Right lobe of liver (tissue), 6 donors: ENCODE measurements around the gene ZNF157. TPM values are rescaled to one million over a fixed set of nuclear protein-coding genes. Genes with fewer than 3 reads are reported as not detected.

Experiments
- ATAC-seq, 4 donors: fragments of 200-7000 bp; cut with Tn5 transposase; one replicate each; pipeline ENCODE4 v1.9.1; 2020; ENCODE audit warnings: mild to moderate bottlenecking in 4 of 4, moderate library complexity in 4 of 4
- DNase-seq, 3 donors: peaks; one replicate each; pipeline ENCODE4 v3.0.0-alpha.2; 2020
- H3K27ac ChIP-seq, 3 donors: fragments of 200-600 bp; one replicate each; pipeline ENCODE4 v1.8.0; 2022
- H3K27me3 ChIP-seq, 2 donors: fragments of 200-600 bp; one replicate each; pipeline ENCODE4 v1.8.0; 2022
- H3K36me3 ChIP-seq, 4 donors: fragments of 200-600 bp; sonication (generic) in 1 of 4; one replicate each; pipeline versions ENCODE4 v1.5.1 to v1.8.0; 2017 to 2022; ENCODE audit warnings: control low read depth in 1 of 4
- H3K4me1 ChIP-seq, 4 donors: fragments of 200-600 bp; sonication (generic) in 1 of 4; one replicate each; pipeline versions ENCODE4 v1.5.1 to v1.8.0; 2017 to 2022; ENCODE audit warnings: control low read depth in 1 of 4
- H3K4me3 ChIP-seq, 3 donors: fragments of 200-600 bp; one replicate each; pipeline ENCODE4 v1.8.0; 2022
- H3K9me3 ChIP-seq, 4 donors: fragments of 200-600 bp; sonication (generic) in 1 of 4; one replicate each; pipeline versions ENCODE4 v1.5.1 to v1.8.0; 2017 to 2022; ENCODE audit warnings: control low read depth in 1 of 4
- POLR2A ChIP-seq: fragments of 450-650 bp; IDR thresholded peaks from one replicate; pipeline ENCODE4 v1.6.1; 2017; ENCODE audit warnings: antibody characterized with exemption, mild to moderate bottlenecking
- WGBS: methylation state at CpG from one replicate; pipeline ENCODE4 v1.1.6; 2018; ENCODE audit warnings: low coverage, low lambda C conversion rate; ENCODE audit not compliant: insufficient coverage; ENCODE audit errors: missing lambda C conversion rate; 5-methylcytosine and 5-hydroxymethylcytosine counted together
- intact Hi-C, 2 donors: fragments of 100-400 bp; cut with DNase I; formaldehyde crosslinking; loops; one replicate each; pipeline versions ENCODE4 v1.11.2 to v1.14.1; 2022
- small RNA-seq, 2 experiments: library from RNA; depleted of rRNA; stranded (forward); fragments of <200 nt; gene quantifications; one replicate each; pipeline ENCODE3, GENCODE V24; 2016
- total RNA-seq, 6 experiments: library from RNA; depleted of rRNA in 2 of 6; stranded (reverse); fragments of >200 nt in 2 of 6; fragmentation: NEBNext Ultra II Directional in 3 of 6; extraction: Animal tissue kit (Norgen Biotek cat#: 25700) in 3 of 6; gene quantifications; one replicate each; pipeline versions ENCODE4 v1.1.0 to v1.2.4, GENCODE V29; 2016 to 2023
- TF ChIP-seq, protein P1 (sequence below), 4 donors: fragments of 200-600 bp in 3 of 4; fragments of 450-650 bp in 1 of 4; IDR thresholded peaks; one replicate each; pipeline versions ENCODE4 v1.5.1 to v1.8.0; 2016 to 2022; ENCODE audit warnings: antibody characterized with exemption in 4 of 4, mild to moderate bottlenecking in 2 of 4
- donor health status: DM: no; HTN: yes; CAD: no.
- donor health status: DM: no; HTN: no; CAD: no.
- donor health status: DM: no; HTN: no; CAD: no.
- donor health status: DM: no; HTN: yes; CAD: no.
- donor health status: DM: no; HTN: yes; CAD: no.

The ZNF157 gene
- total RNA-seq, 6 experiments from 2014 or later: not detected

DNA sequence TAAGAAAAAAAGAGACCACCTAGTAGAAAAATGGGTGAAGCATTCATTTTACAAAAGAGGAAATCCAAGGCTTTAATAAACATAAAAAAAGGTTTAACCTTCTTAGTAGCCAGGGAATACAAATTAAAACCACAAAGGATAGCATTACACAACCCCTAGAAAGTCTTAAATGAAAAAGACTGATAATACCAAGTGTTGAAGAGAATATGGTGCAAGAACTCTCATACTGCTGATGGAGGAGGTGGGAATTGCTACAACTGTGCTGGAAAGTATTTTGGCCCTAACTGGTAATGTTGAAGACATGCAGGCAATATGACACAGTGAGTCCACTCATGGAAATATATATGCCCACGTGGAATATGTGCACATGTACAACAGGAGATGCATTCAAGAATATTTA is 90.2 kb downstream of the ZNF157 start:
- Histone ChIP-seq H3K4me1 (no peaks in the 10 kb centered on the region), H3K4me3 (no peak overlapping the region), H3K36me3 (peaks cover 0 to 5% (median 0%) of the 10 kb centered on the region in 4 donors), H3K9me3 (no peaks in the 10 kb centered on the region), H3K27me3 (no peaks in the 10 kb centered on the region), H3K27ac (no peak overlapping the region)
- intact Hi-C loops: no loop called here
- whole genome bisulfite sequencing: 46% methylated on average over 1 of the region's 1 CpG
- DNase-seq (no peak), ATAC-seq (no peak)
- TF ChIP-seq, protein P1, sequence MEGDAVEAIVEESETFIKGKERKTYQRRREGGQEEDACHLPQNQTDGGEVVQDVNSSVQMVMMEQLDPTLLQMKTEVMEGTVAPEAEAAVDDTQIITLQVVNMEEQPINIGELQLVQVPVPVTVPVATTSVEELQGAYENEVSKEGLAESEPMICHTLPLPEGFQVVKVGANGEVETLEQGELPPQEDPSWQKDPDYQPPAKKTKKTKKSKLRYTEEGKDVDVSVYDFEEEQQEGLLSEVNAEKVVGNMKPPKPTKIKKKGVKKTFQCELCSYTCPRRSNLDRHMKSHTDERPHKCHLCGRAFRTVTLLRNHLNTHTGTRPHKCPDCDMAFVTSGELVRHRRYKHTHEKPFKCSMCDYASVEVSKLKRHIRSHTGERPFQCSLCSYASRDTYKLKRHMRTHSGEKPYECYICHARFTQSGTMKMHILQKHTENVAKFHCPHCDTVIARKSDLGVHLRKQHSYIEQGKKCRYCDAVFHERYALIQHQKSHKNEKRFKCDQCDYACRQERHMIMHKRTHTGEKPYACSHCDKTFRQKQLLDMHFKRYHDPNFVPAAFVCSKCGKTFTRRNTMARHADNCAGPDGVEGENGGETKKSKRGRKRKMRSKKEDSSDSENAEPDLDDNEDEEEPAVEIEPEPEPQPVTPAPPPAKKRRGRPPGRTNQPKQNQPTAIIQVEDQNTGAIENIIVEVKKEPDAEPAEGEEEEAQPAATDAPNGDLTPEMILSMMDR (IDR thresholded peaks at IDR 0.05): no peak
- TF ChIP-seq POLR2A: no peak

Small RNA genes lying within 50 kb of the gene (small RNA-seq; reads per million reads assigned to genes)
- 0 reads per million in 2 experiments for gene SNORA11C

Other genes starting within 250 kb of the ZNF157 start
- gene NDUFB11, start 225.9 kb upstream of the ZNF157 start, total RNA-seq: 10 to 100 TPM; 37.8 to 64.0 (median 50.7) TPM
- gene RBM10, start 225.4 kb upstream of the ZNF157 start, total RNA-seq: 10 to 100 TPM; 12.5 to 20.8 (median 15.2) TPM
- 100 to 1,000 TPM in 4 of 6 experiments, 10 to 100 TPM in 2; 85.1 to 120 (median 107) TPM for gene UBA1, start 176.7 kb upstream of the ZNF157 start, total RNA-seq
- 10 to 100 TPM; 14.6 to 37.4 (median 29.5) TPM for gene CDK16, start 151.9 kb upstream of the ZNF157 start, total RNA-seq
- gene USP11, start 137.6 kb upstream of the ZNF157 start, total RNA-seq: 10 to 100 TPM in 3 of 6 experiments, 1 to 10 TPM in 3; 7.1 to 14.7 (median 11.4) TPM
- gene ZNF41, start 112.6 kb downstream of the ZNF157 start, total RNA-seq: 1 to 10 TPM; 2.7 to 6.1 (median 3.9) TPM
- gene ARAF, start 190.6 kb downstream of the ZNF157 start, total RNA-seq: 10 to 100 TPM; 31.5 to 86.0 (median 54.9) TPM
- 100 to 1,000 TPM in 4 of 6 experiments, 10 to 100 TPM in 2; 82.1 to 432 (median 143) TPM for gene TIMP1, start 211.9 kb downstream of the ZNF157 start, total RNA-seq
- 1 to 10 TPM in 2 of 6 experiments, under 1 TPM in 3, not detected in 1; 0.22 to 3.1 (median 0.37) TPM for gene SYN1, start 249.3 kb downstream of the ZNF157 start, total RNA-seq